ENCODE data around the gene TMC7. TPM values are rescaled to one million over a fixed set of nuclear protein-coding genes. Genes with fewer than 3 reads are reported as not detected.
A peak's percentile ranks its signal among the peaks of the same experiment; 100 is the strongest.

The TMC7 gene
- total and polyA plus RNA-seq, 2 experiments from 2014 or later: 1.7 to 2.4 TPM

DNA sequence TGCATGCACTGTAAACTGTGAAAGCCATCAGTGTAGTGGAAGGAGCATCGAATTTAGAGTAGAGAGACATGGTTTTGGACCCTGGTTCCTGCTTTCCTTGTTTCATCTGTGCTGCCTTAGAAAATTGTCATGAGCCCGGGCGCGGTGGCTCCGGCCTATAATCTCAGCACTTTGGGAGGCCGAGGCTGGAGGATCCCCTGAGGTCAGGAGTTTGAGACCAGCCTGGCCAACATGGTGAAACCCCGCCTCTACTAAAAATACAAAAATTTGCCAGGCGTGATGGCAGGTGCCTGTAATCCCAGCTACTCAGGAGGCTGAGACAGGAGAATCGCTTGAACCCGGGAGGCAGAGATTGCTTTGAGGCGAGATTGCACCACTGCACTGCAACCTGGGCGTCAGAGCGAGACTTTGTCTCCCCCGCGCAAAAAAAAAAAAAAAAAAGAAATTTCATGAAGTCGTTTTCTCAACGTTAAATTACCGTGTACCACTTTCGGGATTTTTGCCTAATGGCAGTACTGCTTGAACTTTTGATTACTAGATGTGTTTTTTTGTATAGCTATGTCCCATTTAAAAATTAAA is 84.6 kb downstream of the TMC7 start (continued):
- TF ChIP-seq, protein P1, sequence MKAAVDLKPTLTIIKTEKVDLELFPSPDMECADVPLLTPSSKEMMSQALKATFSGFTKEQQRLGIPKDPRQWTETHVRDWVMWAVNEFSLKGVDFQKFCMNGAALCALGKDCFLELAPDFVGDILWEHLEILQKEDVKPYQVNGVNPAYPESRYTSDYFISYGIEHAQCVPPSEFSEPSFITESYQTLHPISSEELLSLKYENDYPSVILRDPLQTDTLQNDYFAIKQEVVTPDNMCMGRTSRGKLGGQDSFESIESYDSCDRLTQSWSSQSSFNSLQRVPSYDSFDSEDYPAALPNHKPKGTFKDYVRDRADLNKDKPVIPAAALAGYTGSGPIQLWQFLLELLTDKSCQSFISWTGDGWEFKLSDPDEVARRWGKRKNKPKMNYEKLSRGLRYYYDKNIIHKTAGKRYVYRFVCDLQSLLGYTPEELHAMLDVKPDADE (IDR thresholded peaks at IDR 0.05): no peak
- no peak for TF ChIP-seq ZNF462 (CRISPR knock-in tag; IDR thresholded peaks at IDR 0.05)

DNA sequence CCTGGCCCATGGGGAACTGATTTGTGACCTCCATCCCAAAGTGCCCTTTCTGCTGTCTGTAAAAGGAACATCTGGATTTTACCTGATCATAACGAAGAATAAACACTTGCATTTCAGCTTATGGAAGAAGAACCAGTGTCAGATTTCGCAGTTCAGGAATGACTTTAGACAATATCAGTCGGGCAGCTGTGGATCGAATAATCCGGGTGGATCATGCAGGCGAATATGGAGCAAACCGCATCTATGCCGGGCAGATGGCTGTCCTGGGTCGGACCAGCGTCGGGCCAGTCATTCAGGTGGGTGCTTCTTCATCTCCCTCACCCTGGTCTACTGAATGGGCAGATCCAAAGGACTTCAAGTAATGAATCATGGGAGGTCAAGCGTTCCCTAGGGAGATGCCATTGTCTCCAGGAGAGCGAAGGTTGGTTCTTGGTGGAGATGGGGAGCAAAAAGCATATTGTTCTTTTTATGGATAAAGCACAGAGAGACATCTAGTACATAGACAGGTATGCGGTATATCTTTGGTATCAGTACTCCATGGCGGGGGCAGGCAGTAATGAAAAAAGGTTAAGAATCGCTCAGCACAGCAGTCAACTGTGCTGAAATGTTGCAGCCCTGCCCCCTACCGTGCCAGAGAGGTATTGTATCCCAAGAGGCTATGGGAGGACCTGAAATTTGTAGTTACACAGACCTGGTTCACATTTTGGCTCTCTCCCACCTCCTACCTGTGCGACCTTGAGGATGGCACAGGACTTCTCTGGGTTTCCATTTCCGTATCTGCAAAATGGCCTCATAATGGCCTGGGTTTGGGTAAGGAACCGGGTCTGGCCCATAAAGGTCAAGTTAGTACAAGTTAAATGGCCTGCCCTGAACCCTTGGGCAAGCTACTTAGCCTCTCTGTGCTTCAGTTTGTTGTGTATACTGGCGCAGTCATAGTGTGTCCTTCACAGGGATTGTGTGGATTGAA is 88.4 kb downstream of the TMC7 start:
- Histone ChIP-seq H3K36me3 (ENCODE audit: insufficient read depth) (no peaks in the 10 kb centered on the region; the same call in 1 of the 2 replicates), H3K4me1 (ENCODE audit: insufficient read depth) (no peaks in the 10 kb centered on the region; the same call in 1 of the 2 replicates), H3K9me2 (ENCODE audit: insufficient read depth) (no peaks in the 10 kb centered on the region), H3K4me3 (no peak overlapping the region), H3K27ac (ENCODE audit: low read depth) (no peak overlapping the region), H3K27me3 (ENCODE audit: insufficient read depth) (no peaks in the 10 kb centered on the region), H3F3A (replicated peaks; ENCODE audit: low read depth) (0 out of 2 replicates have a peak, but pooled peaks cover 4% of the 10 kb centered on the region), H3K79me2 (replicated peaks; ENCODE audit: insufficient read depth) (peaks cover 14% of the 10 kb centered on the region), H3K4me2 (no peak overlapping the region), H4K20me1 (replicated peaks; ENCODE audit: insufficient read depth) (no peaks in the 10 kb centered on the region), H2AFZ (no peak overlapping the region)
- DNase-seq (ENCODE audit: low spot score): peak; percentile 84
- TF ChIP-seq, protein P1 (IDR thresholded peaks at IDR 0.05): no peak
- TF ChIP-seq EZH2phosphoT487 (IDR thresholded peaks at IDR 0.05; ENCODE audit: unreplicated experiment) (no peak), ZNF331 (CRISPR knock-in tag; IDR thresholded peaks at IDR 0.05; ENCODE audit: low read depth) (no peak), CTCF (conservative IDR thresholded peaks at IDR 0.05; ENCODE audit: low read depth in 2 of 2) (peak; percentile 76 to 85), JUNB (IDR thresholded peaks at IDR 0.05; ENCODE audit: unreplicated experiment) (no peak), CREB1 (CRISPR knock-in tag; IDR thresholded peaks at IDR 0.05; ENCODE audit: low read depth) (no peak)
- Mint-ChIP-seq H3K4me1 (no peaks in the 10 kb centered on the region; the same call in 1 of the 3 replicates), H3K27me3 (ENCODE audit: insufficient read depth, low read depth, poor library complexity) (peaks cover 9% of the 10 kb centered on the region), H3K36me3 (ENCODE audit: low read depth) (peaks cover 12% of the 10 kb centered on the region; the same call in 2 of the 3 replicates), H3K4me3 (no peak overlapping the region), H3K27ac (no peak overlapping the region), H3K9me3 (no peaks in the 10 kb centered on the region; the same call in 2 of the 3 replicates)
- ATAC-seq: peak; percentile 60

Measured in GM23338 (cell line).